SW480 (cell line): Measurements from ENCODE around the gene DNAJB1.
"Not testable (repeated sequence)": the region's sequence is repeated elsewhere in the genome, so short reads cannot be mapped to it uniquely, and the experiment has no call there.

Experiments used
- DNase-seq: peaks from one replicate; pipeline ENCODE4 v3.0.0-alpha.2; 2016; ENCODE audit warnings: low spot score

The DNAJB1 gene

GRCh38 chr19:14520543-14520942 lies 2.3 kb upstream of the DNAJB1 start:
- no peak for DNase-seq

DNA sequence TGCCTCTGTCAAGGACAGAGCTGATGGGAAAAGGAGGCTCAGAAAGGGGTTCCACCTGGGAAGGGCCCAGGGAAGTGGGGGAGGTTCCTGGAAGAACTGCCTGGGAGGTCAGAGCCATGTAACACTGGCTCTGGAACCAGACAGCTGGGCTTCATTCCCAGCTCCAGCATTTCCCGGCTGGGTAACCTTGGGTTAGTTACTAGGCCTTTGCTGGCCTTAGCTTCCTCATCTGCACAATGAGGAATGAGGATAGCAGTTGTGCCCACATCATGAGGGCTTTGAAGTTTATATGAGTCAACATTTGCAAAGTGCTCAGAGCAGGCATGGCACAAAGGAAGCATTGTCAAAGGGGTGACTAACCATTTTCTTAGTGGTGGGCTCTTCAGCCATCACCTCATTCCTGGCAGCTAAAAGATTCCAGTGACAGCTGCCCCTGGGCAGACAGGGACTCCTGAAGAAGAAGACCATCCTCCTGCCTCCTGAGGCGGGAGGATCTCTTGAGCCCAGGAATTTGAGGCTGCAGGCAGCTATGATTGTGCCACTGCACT lies 1.7 kb upstream of the DNAJB1 start:
- DNase-seq = peak; percentile 100

GRCh38 chr19:14519245-14519859 lies 1.2 kb upstream of the DNAJB1 start:
- peak; percentile 33 for DNase-seq

DNA sequence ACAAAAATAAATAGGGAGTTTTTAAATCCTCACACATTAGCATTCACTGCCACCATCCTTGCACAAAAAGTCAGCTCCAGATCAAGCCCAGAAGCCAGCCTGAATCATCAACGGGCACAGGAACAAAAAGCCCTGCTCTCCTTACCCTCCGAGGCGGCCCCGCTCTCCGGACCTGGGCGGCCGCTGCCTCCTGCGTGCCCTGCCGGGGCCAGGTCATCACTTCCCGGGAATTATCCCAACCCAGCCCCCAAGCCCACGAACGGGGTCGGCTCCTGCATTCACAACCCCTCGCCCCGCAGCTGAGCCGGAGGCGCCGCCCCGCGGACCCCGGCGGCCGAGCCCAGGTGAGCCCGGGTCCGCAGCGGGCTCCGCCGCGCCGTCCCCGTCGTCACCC lies 754 bp downstream of the DNAJB1 start:
- DNase-seq = no peak

GRCh38 chr19:14516746-14517438 lies 1.3 kb downstream of the DNAJB1 start:
- DNase-seq = no peak

- no peak for DNase-seq
Observed at GRCh38 chr19:14516048-14516534, 2.1 kb downstream of the DNAJB1 start.

GRCh38 chr19:14515501-14516047 lies 2.6 kb downstream of the DNAJB1 start:
- no peak for DNase-seq

DNA sequence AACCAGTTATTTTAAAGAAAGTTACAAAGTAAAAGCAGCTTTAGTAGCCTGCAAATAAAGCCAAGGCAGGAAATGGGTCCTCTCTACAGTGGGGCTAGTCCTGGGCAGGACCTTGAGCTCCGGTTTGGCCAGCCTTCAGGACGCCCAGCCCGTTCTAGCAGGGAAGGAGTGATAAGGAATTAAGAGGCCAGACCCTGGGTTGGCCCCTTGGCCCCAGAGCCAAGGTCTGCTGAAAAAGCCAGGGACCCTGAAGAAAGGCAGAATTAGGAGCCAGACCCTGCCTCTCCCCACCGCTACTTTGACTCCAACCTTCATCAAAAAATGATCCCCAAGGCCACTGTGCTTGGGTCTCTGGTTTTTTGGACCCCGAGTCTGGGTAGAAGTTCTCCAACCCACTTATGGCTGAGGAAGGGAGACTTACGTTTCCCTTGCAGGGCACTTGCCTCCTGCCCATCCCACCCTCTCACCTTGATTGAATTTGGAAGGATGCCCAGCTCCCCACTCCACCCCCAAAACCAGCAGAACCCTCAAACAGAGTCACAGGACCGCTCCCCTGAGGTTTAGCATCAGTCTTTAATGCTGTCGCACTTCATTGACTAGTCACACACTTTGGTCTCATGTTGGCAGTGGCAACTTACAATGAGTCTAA lies 3.9 kb downstream of the DNAJB1 start:
- no peak for DNase-seq

GRCh38 chr19:14512406-14512961 lies 5.7 kb downstream of the DNAJB1 start:
- no peak for DNase-seq

DNA sequence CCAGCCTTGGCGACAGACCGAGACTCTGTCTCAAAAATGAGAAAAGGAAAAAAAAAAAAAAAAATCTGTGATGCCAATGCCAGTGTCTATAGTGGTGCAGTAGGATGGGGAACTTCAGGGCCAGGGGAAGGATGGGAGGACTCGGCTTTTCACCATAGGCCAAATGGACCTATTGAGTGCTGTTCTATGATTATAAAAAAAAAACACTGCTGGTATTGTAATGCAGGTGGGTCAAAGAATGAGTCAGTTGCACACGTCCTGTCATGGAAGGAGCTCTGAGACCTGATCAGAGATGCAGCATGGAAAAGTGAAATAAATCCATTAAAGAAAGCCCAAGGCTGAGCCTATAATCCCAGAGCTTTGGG lies 7.0 kb downstream of the DNAJB1 start:
- DNase-seq = no peak

DNA sequence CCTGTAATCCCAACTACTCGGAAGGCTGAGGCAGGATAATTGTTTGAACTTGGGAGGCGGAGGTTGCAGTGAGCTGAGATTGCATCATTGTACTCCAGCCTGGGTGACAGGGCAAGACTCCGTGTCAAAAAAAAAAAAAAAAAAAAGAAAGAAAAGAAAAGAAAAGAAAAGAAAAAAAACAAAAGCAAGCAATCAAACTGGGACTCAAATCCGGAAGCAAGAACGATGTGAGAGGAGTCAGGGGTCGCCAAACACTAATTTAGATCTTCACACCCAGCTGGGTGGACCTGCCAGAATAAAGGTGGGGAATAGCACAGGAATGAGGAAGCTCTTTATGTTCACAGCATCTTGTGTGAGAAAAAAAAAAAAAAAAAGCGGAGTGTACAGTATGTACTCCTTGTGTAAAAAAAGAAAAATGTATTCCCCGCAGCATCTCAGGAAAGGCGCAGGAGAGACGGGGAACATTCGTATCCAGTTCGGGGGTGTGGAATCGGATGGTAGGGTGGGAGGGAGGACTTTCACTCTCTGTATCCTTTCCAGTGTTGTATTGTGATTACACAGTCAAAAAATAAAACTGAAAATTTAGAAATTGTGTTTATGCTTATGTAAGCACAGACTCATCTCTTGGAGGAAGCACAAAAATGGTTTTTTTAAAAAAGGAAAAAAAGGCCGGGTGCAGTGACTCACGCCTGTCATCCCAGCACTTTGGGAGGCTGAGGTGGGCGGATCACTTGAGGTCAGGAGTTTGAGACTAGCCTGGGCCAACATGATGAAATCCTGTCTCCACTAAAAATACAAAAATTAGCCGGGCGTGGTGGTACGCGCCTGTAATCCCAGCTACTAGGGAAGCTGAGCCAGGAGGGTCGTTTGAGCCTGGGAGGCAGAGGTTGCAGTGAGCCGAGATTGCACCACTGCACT lies 7.6 kb downstream of the DNAJB1 start:
- no peak for DNase-seq

DNA sequence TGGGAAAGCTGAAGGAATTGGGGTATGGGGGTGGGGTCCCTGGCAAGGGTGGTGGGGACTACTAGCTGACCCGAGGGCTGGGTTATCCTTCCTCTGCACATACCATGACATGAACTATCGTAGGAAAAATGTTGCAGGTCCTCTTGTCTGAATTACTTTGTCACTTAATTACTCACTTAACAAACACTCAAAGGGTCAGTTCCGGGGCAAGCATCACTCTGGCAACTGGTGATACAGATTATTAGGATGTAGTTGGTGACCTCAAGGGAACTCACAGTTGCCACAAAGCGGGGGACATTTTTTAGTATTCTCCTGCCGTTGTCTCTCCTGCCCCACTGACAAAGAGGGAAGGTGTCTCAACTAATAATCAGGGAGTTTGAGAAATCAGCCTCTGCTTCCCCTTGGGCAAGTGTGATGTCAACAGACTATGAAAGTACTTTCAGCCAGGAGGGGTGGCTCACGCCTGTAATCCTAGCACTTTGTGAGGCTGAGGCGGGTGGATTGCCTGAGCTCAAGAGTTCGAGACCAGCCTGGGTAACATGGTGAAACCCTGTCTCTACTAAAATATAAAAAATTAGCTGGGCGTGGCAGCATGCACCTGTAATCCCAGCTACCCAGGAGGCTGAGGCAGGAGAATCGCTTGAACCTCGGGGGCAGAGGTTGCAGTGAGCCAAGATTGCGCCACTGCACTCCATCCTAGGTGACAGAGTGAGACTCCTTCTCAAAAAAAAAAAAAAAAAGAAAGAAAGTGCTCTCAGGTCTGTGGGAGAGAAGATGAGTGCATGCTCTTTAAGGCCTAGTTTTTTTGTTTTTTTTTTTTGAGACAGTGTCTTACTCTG lies 10.3 kb downstream of the DNAJB1 start:
- DNase-seq = no peak

- peak; percentile 93 for DNase-seq
Observed at GRCh38 chr19:14505488-14506239, 12.5 kb downstream of the DNAJB1 start.

- not testable (repeated sequence) for DNase-seq
Observed at GRCh38 chr19:14504575-14504974, 13.6 kb downstream of the DNAJB1 start.

DNA sequence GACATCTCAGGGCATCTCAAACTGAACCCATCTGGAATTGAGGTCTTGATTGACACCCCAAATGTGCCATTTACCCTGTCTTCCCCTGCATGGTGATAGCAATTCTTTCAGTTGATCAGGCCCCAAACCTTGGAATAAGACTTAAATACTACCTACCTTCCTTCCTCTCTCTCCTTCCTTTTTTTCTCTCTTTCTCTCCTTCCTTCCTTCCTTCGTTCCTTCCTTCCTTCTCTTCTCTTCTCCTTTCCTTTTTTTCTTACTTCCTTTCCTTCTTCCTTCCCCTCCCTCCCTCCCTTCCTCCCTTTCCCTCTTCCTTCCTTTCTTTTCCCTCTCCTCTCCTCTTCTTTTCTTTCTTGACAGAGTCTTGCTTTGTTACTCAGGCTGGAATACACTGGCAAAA lies 14.9 kb downstream of the DNAJB1 start:
- no peak for DNase-seq

GRCh38 chr19:14502334-14503092 lies 15.7 kb downstream of the DNAJB1 start:
- DNase-seq = no peak

DNA sequence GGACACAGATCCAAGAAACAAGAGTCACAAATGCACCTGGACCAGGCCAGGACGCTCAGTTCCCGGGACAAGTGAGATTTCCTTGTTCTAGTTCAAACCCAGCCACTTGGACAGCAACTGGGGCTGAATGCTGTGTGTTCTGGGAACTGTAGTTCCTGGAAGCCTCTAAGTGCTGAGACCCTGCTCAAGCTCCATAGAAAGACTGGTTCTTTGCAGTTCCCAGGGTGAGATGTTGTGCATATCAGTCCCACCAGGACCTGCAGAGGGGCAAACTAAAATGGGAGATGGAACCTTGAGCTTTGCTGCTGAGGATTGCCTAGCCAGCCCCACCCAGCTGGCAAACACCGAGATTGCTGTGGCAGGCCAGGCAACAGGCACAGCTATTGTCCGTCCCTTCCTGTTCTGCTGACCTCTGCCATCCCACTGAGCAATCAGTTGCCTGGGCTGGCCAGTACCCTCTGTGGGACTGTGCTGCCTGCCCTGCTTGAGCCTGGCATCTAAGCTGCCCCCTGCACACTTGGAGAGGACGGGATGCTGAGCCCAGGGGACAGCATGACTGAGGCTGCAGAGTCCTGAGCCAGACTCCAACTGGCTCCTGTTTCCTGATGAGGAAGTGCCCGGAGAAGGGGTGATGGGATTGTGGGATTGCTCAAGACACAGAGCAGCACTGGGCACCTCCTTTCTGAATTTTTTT lies 20.8 kb downstream of the DNAJB1 start:
- DNase-seq = no peak

- DNase-seq = peak; percentile 40
Observed at GRCh38 chr19:14496834-14497227, 21.4 kb downstream of the DNAJB1 start.
